ENCODE data around the gene POLRMT.

POLRMT gene

DNA sequence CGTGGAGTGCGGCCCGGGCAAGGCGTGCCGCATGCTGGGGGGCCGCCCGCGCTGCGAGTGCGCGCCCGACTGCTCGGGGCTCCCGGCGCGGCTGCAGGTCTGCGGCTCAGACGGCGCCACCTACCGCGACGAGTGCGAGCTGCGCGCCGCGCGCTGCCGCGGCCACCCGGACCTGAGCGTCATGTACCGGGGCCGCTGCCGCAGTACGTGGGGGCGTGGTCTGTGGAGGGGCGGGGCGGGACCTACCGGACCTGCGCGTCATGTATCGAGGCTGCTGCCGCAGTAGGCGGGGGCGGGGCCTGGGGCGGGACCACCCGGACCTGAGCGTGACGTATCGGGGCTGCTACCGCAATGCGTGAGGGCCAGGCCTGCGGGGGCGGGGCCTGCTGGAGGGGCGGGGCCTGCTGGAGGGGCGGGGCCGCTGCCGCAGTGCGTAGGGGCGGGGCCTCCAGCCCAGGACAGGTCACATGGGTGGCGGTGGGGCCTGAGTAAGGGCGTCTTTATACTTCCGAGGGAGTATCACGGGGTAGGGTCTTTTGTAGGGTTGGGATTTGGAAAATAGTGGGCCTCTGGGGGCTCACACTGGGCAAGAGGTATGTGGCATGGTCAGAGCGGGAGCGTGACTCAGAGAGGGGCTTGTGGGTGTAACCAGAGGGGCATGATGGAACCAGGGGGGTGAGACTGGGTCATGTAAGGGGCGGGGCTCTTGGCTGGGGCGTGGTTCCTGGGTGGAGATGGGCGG, 47.1 kb upstream of the POLRMT start (continued):
- TF ChIP-seq, protein P1, sequence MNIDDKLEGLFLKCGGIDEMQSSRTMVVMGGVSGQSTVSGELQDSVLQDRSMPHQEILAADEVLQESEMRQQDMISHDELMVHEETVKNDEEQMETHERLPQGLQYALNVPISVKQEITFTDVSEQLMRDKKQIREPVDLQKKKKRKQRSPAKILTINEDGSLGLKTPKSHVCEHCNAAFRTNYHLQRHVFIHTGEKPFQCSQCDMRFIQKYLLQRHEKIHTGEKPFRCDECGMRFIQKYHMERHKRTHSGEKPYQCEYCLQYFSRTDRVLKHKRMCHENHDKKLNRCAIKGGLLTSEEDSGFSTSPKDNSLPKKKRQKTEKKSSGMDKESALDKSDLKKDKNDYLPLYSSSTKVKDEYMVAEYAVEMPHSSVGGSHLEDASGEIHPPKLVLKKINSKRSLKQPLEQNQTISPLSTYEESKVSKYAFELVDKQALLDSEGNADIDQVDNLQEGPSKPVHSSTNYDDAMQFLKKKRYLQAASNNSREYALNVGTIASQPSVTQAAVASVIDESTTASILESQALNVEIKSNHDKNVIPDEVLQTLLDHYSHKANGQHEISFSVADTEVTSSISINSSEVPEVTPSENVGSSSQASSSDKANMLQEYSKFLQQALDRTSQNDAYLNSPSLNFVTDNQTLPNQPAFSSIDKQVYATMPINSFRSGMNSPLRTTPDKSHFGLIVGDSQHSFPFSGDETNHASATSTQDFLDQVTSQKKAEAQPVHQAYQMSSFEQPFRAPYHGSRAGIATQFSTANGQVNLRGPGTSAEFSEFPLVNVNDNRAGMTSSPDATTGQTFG (tag by site-specific recombination; IDR thresholded peaks at IDR 0.05; ENCODE audit: borderline replicate concordance) = no peak
- TF ChIP-seq ZNF529 (tag by site-specific recombination; IDR thresholded peaks at IDR 0.05; ENCODE audit: insufficient replicate concordance) (no peak), ZNF558 (tag by site-specific recombination; IDR thresholded peaks at IDR 0.05) (no peak), ZBTB1 (tag by site-specific recombination; IDR thresholded peaks at IDR 0.05) (no peak), ZNF2 (tag by site-specific recombination; IDR thresholded peaks at IDR 0.05) (no peak), ZNF202 (tag by site-specific recombination; IDR thresholded peaks at IDR 0.05; ENCODE audit: borderline replicate concordance) (no peak), ZFP37 (tag by site-specific recombination; IDR thresholded peaks at IDR 0.05) (no peak), SCRT2 (tag by site-specific recombination; IDR thresholded peaks at IDR 0.05) (no peak), GLI4 (tag by site-specific recombination; IDR thresholded peaks at IDR 0.05) (no peak), SETDB1 (IDR thresholded peaks at IDR 0.05; ENCODE audit: insufficient read length, low read length) (no peak), IKZF3 (tag by site-specific recombination; IDR thresholded peaks at IDR 0.05) (no peak), ZBTB8A (tag by site-specific recombination; IDR thresholded peaks at IDR 0.05) (0 out of 2 replicates have a peak, but pooled peaks have one; percentile 37), ZBTB7A (tag by site-specific recombination; IDR thresholded peaks at IDR 0.05; ENCODE audit: low read depth) (peak; percentile 80; the same call in 1 of the 2 replicates), ZNF548 (tag by site-specific recombination; IDR thresholded peaks at IDR 0.05) (no peak), ZSCAN16 (tag by site-specific recombination; IDR thresholded peaks at IDR 0.05) (no peak), OSR2 (tag by site-specific recombination; IDR thresholded peaks at IDR 0.05) (no peak), ZNF48 (tag by site-specific recombination; IDR thresholded peaks at IDR 0.05) (no peak), ZNF366 (tag by site-specific recombination; conservative IDR thresholded peaks at IDR 0.05) (no peak), ZNF837 (tag by site-specific recombination; IDR thresholded peaks at IDR 0.05) (no peak), ZNF785 (tag by site-specific recombination; IDR thresholded peaks at IDR 0.05) (no peak), ZNF76 (tag by site-specific recombination; IDR thresholded peaks at IDR 0.05; ENCODE audit: borderline replicate concordance, low read depth) (peak; percentile 93), ZNF629 (tag by site-specific recombination; IDR thresholded peaks at IDR 0.05) (peak; percentile 49; the same call in 1 of the 2 replicates), ZNF561 (tag by site-specific recombination; IDR thresholded peaks at IDR 0.05; ENCODE audit: borderline replicate concordance) (no peak)
- TF ChIP-seq, protein P2, sequence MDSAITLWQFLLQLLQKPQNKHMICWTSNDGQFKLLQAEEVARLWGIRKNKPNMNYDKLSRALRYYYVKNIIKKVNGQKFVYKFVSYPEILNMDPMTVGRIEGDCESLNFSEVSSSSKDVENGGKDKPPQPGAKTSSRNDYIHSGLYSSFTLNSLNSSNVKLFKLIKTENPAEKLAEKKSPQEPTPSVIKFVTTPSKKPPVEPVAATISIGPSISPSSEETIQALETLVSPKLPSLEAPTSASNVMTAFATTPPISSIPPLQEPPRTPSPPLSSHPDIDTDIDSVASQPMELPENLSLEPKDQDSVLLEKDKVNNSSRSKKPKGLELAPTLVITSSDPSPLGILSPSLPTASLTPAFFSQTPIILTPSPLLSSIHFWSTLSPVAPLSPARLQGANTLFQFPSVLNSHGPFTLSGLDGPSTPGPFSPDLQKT (IDR thresholded peaks at IDR 0.05; ENCODE audit: borderline replicate concordance, low read depth, low read length) = no peak
- TF ChIP-seq, protein P3, sequence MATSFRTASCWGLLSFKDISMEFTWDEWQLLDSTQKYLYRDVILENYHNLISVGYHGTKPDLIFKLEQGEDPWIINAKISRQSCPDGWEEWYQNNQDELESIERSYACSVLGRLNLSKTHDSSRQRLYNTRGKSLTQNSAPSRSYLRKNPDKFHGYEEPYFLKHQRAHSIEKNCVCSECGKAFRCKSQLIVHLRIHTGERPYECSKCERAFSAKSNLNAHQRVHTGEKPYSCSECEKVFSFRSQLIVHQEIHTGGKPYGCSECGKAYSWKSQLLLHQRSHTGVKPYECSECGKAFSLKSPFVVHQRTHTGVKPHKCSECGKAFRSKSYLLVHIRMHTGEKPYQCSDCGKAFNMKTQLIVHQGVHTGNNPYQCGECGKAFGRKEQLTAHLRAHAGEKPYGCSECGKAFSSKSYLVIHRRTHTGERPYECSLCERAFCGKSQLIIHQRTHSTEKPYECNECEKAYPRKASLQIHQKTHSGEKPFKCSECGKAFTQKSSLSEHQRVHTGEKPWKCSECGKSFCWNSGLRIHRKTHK (tag by site-specific recombination; IDR thresholded peaks at IDR 0.05) = no peak
- TF ChIP-seq, protein P4, sequence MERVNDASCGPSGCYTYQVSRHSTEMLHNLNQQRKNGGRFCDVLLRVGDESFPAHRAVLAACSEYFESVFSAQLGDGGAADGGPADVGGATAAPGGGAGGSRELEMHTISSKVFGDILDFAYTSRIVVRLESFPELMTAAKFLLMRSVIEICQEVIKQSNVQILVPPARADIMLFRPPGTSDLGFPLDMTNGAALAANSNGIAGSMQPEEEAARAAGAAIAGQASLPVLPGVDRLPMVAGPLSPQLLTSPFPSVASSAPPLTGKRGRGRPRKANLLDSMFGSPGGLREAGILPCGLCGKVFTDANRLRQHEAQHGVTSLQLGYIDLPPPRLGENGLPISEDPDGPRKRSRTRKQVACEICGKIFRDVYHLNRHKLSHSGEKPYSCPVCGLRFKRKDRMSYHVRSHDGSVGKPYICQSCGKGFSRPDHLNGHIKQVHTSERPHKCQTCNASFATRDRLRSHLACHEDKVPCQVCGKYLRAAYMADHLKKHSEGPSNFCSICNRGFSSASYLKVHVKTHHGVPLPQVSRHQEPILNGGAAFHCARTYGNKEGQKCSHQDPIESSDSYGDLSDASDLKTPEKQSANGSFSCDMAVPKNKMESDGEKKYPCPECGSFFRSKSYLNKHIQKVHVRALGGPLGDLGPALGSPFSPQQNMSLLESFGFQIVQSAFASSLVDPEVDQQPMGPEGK (tag by site-specific recombination; IDR thresholded peaks at IDR 0.05) = peak; percentile 98
- TF ChIP-seq, protein P5, sequence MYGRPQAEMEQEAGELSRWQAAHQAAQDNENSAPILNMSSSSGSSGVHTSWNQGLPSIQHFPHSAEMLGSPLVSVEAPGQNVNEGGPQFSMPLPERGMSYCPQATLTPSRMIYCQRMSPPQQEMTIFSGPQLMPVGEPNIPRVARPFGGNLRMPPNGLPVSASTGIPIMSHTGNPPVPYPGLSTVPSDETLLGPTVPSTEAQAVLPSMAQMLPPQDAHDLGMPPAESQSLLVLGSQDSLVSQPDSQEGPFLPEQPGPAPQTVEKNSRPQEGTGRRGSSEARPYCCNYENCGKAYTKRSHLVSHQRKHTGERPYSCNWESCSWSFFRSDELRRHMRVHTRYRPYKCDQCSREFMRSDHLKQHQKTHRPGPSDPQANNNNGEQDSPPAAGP (tag by site-specific recombination; IDR thresholded peaks at IDR 0.05) = peak; percentile 51; the same call in 1 of the 2 replicates
- TF ChIP-seq, protein P6, sequence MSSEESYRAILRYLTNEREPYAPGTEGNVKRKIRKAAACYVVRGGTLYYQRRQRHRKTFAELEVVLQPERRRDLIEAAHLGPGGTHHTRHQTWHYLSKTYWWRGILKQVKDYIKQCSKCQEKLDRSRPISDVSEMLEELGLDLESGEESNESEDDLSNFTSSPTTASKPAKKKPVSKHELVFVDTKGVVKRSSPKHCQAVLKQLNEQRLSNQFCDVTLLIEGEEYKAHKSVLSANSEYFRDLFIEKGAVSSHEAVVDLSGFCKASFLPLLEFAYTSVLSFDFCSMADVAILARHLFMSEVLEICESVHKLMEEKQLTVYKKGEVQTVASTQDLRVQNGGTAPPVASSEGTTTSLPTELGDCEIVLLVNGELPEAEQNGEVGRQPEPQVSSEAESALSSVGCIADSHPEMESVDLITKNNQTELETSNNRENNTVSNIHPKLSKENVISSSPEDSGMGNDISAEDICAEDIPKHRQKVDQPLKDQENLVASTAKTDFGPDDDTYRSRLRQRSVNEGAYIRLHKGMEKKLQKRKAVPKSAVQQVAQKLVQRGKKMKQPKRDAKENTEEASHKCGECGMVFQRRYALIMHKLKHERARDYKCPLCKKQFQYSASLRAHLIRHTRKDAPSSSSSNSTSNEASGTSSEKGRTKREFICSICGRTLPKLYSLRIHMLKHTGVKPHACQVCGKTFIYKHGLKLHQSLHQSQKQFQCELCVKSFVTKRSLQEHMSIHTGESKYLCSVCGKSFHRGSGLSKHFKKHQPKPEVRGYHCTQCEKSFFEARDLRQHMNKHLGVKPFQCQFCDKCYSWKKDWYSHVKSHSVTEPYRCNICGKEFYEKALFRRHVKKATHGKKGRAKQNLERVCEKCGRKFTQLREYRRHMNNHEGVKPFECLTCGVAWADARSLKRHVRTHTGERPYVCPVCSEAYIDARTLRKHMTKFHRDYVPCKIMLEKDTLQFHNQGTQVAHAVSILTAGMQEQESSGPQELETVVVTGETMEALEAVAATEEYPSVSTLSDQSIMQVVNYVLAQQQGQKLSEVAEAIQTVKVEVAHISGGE (tag by site-specific recombination; conservative IDR thresholded peaks at IDR 0.05; ENCODE audit: low read depth) = no peak
